GM19324 (cell line): ENCODE measurements around the gene RALGDS.

Experiments
- ATAC-seq: cut with Tn5 transposase; IDR thresholded peaks from one replicate; pipeline ENCODE4 v1.9.1; 2021; ENCODE audit warnings: mild to moderate bottlenecking, moderate library complexity; ENCODE audit not compliant: unreplicated experiment, low FRiP score

RALGDS gene

DNA sequence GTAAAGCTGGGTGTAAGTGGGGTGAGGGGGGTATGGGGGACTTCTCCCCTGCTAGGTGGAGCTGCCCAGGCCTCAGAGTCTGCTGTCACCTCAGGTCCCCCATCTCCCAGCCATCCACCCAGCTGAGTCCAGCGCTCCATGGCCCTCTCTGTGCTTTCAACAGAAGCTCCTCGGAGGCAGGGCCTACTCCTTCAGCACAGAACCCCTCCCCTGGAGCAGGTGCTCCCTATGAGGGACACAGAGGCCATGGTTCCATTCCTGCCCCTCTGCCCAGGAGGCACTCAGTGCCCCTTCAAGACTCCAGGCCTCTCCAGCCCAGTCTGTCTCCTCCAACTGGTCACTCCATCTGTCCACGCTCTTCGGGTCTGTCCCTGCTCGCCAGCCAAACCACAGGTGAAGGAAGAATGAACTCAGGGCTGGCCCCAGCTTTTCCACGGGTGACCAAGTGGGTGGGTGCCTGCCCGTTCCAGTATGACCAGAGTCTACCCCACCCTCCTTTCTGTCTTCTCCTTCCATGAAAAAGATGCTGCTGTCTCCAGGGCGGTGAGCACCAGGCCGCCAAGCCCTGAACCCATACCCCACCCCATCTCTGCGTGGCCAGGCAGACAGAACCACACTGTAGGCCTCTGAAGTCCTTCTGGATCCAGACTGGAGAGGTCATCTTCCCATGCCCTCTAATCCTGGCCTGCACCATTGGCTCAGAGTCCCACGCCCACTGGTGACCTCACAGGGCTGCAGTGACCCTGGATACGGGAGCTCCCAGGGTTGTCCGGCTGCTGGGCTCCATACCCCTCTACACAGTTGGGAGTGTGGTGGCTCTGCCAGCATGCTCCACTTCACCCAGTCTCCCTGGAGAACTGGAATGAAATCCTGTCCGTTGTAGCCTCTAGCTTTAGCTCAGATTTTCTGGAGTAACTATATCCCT, 30.8 kb upstream of the RALGDS start:
- no peak for ATAC-seq

GRCh38 chr9:133151041-133151440, 30.0 kb upstream of the RALGDS start:
- no peak for ATAC-seq

GRCh38 chr9:133149130-133150015, 28.3 kb upstream of the RALGDS start:
- peak; percentile 68 for ATAC-seq

DNA sequence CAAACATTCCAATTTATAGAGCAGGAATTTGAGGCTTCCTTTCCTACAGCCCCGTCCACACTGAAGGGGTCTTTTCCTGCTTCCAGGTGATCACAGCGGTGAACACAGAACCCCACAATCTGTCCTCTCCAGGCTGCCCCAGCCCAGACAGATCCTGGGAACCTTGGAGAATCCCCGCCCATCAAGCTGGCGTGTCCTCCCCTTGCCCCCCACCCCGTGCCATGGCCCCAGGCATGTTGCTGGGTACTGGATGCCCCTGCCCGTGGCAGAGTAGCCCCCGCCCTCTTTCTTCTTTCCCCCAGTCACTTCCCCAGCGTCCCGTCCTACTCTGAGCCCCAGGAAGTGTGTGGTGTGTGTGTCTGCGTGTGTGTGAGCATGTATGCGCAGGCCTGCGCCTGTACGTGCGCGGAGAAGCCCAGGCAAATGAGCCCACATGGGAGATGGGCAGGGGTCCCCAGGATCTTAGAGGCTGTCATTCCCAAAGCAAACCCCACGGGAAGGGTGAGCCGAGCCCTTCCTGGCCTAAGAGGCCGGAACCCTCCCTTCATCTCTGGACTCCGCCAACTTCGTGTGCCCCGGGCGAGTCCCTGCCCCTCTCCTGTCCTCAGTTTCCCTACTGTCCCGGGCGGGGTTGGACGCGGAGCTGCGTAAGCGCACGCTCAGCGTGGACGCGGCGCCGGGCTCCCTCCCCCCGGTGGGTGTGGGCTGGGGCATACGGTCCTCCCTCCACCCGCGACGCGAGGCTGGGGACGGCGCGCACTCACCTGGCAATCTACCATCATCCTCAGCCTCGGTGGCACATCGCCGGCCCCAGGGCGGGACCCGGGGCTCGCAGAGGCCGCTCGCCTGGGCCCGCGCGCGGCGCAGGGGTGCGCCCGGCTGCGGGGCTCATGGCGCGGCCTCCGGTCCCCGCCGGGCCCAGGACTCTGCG, 27.4 kb upstream of the RALGDS start:
- ATAC-seq, result peak; percentile 18

GRCh38 chr9:133147412-133148198, 26.6 kb upstream of the RALGDS start:
- ATAC-seq, result no peak

DNA sequence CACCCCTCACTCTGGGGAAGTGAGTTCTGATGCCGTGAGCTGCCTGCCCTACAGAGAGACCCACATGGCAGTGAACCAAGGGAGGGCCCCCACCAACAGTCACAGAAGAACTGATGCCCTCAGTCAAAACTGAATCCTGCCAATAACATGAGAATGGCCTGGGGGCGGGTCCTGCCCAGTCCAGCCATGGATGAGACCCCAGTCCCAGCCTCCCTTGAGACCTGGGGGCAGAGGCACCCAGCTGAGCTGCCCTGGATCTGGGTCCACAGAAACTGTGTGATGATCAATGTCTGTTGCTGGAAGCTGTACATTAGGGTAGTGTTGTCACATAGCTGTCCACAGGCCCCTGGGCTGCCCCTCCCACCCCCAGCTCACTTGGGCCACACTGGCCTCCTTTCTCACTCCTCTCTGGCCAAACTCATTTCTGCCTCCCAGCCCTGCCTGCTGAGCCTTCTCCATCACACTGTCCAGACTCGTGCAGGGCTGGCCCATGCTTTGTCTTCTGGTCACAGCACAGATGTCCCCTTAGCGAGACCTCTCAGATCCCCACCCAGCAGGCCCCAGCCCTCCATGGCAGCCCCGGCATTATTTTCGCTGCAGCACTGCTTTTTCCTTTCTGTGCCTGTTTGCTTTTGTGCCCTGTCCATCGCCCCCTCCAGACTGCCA, 25.8 kb upstream of the RALGDS start:
- ATAC-seq, result no peak

DNA sequence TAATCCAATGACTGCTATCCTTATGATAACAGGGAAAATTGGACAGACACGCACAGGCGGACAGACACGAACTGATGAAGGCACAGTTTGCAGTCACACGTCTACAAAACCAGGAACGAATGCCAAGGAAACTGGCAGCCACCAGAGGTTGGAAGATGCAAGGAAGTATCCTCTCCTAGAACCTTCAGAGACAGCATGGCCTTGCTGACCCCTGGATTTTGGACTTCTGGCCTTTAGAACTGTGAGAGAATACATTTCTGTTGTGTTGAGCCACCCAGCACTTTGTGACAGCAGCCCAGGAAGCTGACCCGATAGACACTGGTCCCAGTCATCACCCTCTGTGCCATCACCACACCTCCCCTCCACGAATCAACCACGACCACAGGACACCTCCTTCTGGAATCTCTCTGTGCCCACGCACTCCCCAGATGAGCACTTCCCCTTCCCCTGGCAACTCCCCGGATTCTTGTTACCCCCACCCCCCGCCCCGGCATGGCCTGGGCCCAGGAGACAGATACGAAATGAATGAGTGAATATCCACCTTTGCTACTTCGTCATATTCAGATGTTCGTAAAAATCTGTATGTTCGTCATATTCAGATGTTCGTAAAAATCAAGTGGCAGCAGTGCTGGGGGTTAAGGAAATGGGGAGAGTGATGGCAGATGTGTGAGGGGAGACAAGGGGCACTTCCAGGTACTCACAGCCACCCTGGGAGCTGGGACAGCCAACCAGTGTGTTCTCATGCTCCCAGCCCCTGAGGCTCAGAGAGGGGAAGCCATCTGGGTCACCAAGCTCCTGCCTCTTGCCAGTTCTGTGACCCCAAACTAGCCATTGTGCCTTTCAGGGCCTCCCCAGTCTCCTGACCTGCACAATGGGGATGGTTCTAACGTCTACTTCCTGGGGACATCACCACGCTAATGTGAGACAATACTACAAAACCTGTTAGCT, 24.1 kb upstream of the RALGDS start:
- no peak for ATAC-seq

DNA sequence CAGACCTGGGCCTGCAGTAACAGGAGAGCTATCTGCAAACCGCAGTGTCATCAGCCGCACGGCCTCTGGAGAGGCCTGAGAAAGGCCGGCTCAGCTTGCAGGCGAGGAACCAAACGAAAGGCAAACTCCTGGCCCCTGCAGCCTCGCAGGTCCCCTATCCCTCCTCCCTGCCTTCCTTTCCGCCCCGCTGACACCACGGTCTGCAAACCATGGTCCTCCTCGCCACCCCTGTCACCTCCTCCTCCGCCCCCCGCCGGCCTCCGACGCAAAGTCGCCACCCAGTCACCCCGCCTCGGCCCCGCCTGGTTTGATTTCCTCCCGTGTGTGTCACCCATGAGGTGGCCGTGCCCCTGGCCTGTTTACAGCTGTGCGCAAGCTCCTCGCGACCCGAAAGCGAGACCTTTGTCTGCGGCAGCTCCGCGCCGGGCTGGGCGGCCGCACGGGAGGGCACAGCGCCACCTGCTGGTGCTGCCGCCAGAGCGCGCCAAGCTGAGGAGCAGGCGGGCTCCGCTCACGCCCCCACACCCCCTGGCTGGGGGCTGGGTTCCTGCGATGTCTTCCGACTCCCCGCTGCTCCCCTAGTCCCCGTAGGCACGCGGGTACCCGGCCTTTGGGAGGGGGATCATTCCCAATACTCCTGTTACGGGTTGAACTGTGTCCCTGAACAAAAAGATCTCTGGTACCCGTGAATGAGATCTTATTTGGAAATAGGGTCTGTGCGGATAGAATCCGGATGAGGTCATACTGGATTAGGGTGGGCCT, 23.3 kb upstream of the RALGDS start:
- ATAC-seq, result peak; percentile 47

- ATAC-seq, result no peak
Observed at GRCh38 chr9:133143639-133144141, 22.6 kb upstream of the RALGDS start.

- ATAC-seq, result no peak
Observed at GRCh38 chr9:133142684-133143622, 21.9 kb upstream of the RALGDS start.

DNA sequence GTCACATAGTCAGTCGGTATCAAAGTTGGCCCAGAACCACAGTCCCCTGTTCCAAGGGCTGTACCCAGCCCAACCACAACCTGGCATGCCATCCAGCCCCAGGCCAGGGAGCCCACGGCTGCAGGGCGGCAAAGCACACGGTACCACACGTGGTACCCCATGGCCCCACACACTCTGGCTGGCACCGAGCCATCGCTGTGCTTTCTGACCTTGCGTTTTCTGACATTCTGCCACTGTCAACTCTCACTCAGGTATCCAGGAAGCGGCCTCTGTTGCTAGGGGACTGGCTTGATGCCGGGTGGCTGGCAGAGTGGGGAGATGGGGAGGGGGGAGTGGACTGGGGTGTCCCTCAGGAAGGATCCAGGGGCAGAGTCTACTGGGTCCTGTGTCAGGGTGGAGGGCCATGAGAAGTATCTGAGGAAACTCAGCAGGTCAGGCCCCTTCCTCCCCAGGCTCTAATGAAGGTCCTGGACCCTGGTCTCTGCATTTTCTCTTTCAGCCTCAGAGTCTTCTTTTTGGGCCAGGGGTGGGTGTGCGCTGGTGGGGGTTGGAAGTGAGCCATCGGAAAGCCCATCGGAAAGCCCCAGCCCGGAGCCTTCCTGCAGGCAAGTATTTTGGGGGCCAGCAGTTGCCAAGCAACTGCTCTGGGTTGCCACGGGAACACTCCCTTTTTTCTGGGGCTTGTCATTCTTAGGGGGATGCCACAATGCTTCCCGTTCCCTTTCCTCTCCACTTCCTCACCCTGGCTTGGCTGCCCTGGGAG, 21.0 kb upstream of the RALGDS start:
- ATAC-seq, result no peak

DNA sequence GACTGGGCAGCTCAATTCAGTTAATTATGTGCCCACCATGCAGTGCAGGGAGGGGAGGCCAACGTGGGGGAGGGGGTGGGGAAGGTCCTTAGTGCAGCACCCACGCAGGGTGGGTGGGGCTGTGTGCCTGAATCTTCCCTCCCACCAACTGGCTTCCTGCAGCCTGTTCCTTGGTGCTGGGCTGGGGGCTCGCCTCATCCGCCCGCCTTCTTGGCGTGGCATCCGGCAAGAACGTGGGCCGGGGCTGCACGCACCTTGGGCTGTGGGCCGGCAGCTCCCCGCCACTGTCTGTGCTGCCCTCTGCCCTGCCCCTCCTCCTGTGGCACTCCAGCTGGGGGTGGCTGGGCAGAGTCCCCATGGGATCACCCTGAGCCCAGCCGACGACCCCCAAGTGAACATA, 19.6 kb upstream of the RALGDS start:
- ATAC-seq, result no peak

DNA sequence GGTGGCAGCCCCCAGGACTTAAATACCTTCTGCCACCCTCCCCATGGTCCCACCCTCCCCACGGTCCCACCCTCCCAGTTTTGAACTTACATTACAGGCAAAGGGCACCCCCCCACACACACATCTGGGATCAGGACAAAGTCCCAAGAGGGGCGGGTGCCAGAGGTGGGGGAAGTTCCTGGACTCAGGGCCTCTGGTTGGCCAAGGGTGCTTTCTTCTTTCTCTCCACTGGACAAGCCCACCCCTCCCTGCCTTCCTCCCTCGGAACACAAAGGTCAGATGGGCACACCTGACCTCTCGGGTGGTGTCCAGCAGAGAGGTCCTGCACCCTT, 19.1 kb upstream of the RALGDS start:
- ATAC-seq, result no peak

- no peak for ATAC-seq
Observed at GRCh38 chr9:133139246-133140173, 18.5 kb upstream of the RALGDS start.
